Activated CD8-positive, alpha-beta memory T cell treated with anti-CD3 and anti-CD28 coated beads, Interleukin-2, amount 10 ng/mL, durations not matched to agents 7 days and 5 days (primary cell): ENCODE data around the gene IZUMO4. TPM values are rescaled to one million over a fixed set of nuclear protein-coding genes. Genes with fewer than 3 reads are reported as not detected.

Experiments
- ATAC-seq: fragments of 150-1000 bp; cut with Tn5 transposase; one replicate; pipeline ENCODE4 v1.10.0; 2021; ENCODE audit warnings: moderate library complexity
- CTCF ChIA-PET: fragments of 350-600 bp; sonication (Branson Sonifier 250); formaldehyde crosslinking; loops from one replicate; lab custom pipeline; 2021; ENCODE audit warnings: antibody characterized with exemption; lab: Charles Lee
- DNase-seq: peaks from one replicate; pipeline ENCODE4 v3.0.0-alpha.2; 2020
- H3K27ac Mint-ChIP-seq: one replicate; pipeline ENCODE4 v1.8.0; 2021; ENCODE audit warnings: mild to moderate bottlenecking, mixed read lengths
- H3K27me3 Mint-ChIP-seq: one replicate; pipeline ENCODE4 v1.8.0; 2021; ENCODE audit warnings: mixed read lengths
- H3K36me3 Mint-ChIP-seq: one replicate; pipeline ENCODE4 v1.8.0; 2021; ENCODE audit warnings: mild to moderate bottlenecking, mixed read lengths
- H3K4me1 Mint-ChIP-seq: one replicate; pipeline ENCODE4 v1.8.0; 2021; ENCODE audit warnings: mixed read lengths
- H3K4me3 Mint-ChIP-seq: one replicate; pipeline ENCODE4 v1.8.0; 2021; ENCODE audit warnings: mild to moderate bottlenecking, moderate library complexity, mixed read lengths
- H3K9me3 Mint-ChIP-seq: one replicate; pipeline ENCODE4 v1.8.0; 2022; ENCODE audit warnings: low read depth, mixed read lengths
- total RNA-seq, 2 experiments: library from RNA; stranded (reverse); gene quantifications; one replicate each; pipeline ENCODE4 v1.2.3, GENCODE V29; 2021

The IZUMO4 gene
- total RNA-seq, 2 experiments from 2014 or later, result 7.2 to 10.1 TPM

GRCh38 chr19:2053601-2054389 is 42.9 kb upstream of the IZUMO4 start:
- peaks cover 4% of the 10 kb centered on the region for H3K36me3 Mint-ChIP-seq
- H3K27ac Mint-ChIP-seq, result peak overlapping the region; percentile 54
- no peaks in the 10 kb centered on the region for H3K27me3 Mint-ChIP-seq
- no peaks in the 10 kb centered on the region for H3K9me3 Mint-ChIP-seq
- CTCF ChIA-PET, result interaction anchor here (1.2 to 2.9 kb wide), 5 partner anchors 8 to 42 kb away, joined by 3 to 19 read pairs (median 16); partner anchors contain the start of gene MOB3A
- ATAC-seq (no peak), DNase-seq (no peak)
- peaks cover 56% of the 10 kb centered on the region for H3K4me1 Mint-ChIP-seq
- no peak overlapping the region for H3K4me3 Mint-ChIP-seq

- CTCF ChIA-PET, result interaction anchor here (0.7 kb wide), 1 partner anchor 34 kb away, joined by 3 read pairs; no protein-coding TSS in a partner anchor
- no peak for ATAC-seq
- Mint-ChIP-seq H3K36me3 (peaks cover 3% of the 10 kb centered on the region), H3K4me3 (no peak overlapping the region), H3K9me3 (no peaks in the 10 kb centered on the region), H3K27me3 (no peaks in the 10 kb centered on the region), H3K4me1 (peaks cover 51% of the 10 kb centered on the region), H3K27ac (peak overlapping the region; percentile 68)
- DNase-seq, result no peak
Observed at GRCh38 chr19:2054763-2055162, 42.0 kb upstream of the IZUMO4 start.

GRCh38 chr19:2055931-2056836 is 40.5 kb upstream of the IZUMO4 start:
- peak; percentile 71 for DNase-seq
- no peaks in the 10 kb centered on the region for H3K9me3 Mint-ChIP-seq
- H3K36me3 Mint-ChIP-seq, result no peaks in the 10 kb centered on the region
- peak overlapping the region; percentile 90 for H3K27ac Mint-ChIP-seq
- no peaks in the 10 kb centered on the region for H3K27me3 Mint-ChIP-seq
- CTCF ChIA-PET, result interaction anchor here (1.1 to 1.8 kb wide), 4 partner anchors 10 to 29 kb away, joined by 3 to 8 read pairs (median 3); no protein-coding TSS in a partner anchor
- peaks cover 57% of the 10 kb centered on the region for H3K4me1 Mint-ChIP-seq
- no peak for ATAC-seq
- peak overlapping the region; percentile 71 for H3K4me3 Mint-ChIP-seq

- H3K9me3 Mint-ChIP-seq, result no peaks in the 10 kb centered on the region
- no peaks in the 10 kb centered on the region for H3K36me3 Mint-ChIP-seq
- H3K27me3 Mint-ChIP-seq, result no peaks in the 10 kb centered on the region
- DNase-seq (no peak), ATAC-seq (no peak)
- no peak overlapping the region for H3K4me3 Mint-ChIP-seq
- H3K4me1 Mint-ChIP-seq, result peaks cover 53% of the 10 kb centered on the region
- CTCF ChIA-PET, result interaction anchor here (1.1 to 1.8 kb wide), 4 partner anchors 11 to 29 kb away, joined by 3 to 8 read pairs (median 3); no protein-coding TSS in a partner anchor
- peak overlapping the region; percentile 74 for H3K27ac Mint-ChIP-seq
Observed at GRCh38 chr19:2056837-2057192, 39.9 kb upstream of the IZUMO4 start.

GRCh38 chr19:2057484-2058469 is 38.9 kb upstream of the IZUMO4 start:
- Mint-ChIP-seq H3K27me3 (no peaks in the 10 kb centered on the region), H3K4me1 (peaks cover 52% of the 10 kb centered on the region), H3K27ac (peak overlapping the region; percentile 74), H3K36me3 (no peaks in the 10 kb centered on the region), H3K9me3 (no peaks in the 10 kb centered on the region), H3K4me3 (no peak overlapping the region)
- no peak for DNase-seq
- ATAC-seq, result no peak
- CTCF ChIA-PET, result interaction anchor here (0.6 to 1.8 kb wide), 5 partner anchors 9 to 398 kb away, joined by 3 to 8 read pairs (median 3); no protein-coding TSS in a partner anchor

- H3K27ac Mint-ChIP-seq, result peak overlapping the region; percentile 74
- H3K4me1 Mint-ChIP-seq, result peaks cover 50% of the 10 kb centered on the region
- no peaks in the 10 kb centered on the region for H3K36me3 Mint-ChIP-seq
- no peaks in the 10 kb centered on the region for H3K9me3 Mint-ChIP-seq
- ATAC-seq, result no peak
- DNase-seq, result no peak
- H3K27me3 Mint-ChIP-seq, result no peaks in the 10 kb centered on the region
- CTCF ChIA-PET, result interaction anchor here (1.2 to 1.6 kb wide), 2 partner anchors 8 to 11 kb away, joined by 3 to 5 read pairs; no protein-coding TSS in a partner anchor
- H3K4me3 Mint-ChIP-seq, result no peak overlapping the region
Observed at GRCh38 chr19:2058570-2059421, 37.9 kb upstream of the IZUMO4 start.

GRCh38 chr19:2059422-2060201 is 37.1 kb upstream of the IZUMO4 start:
- H3K36me3 Mint-ChIP-seq, result no peaks in the 10 kb centered on the region
- peak overlapping the region; percentile 95 for H3K27ac Mint-ChIP-seq
- no peak for DNase-seq
- CTCF ChIA-PET, result interaction anchor here (1.6 to 4.0 kb wide), 2 partner anchors 7 to 10 kb away, joined by 5 to 19 read pairs; partner anchors contain the start of gene MKNK2
- no peaks in the 10 kb centered on the region for H3K27me3 Mint-ChIP-seq
- peak overlapping the region; percentile 84 for H3K4me3 Mint-ChIP-seq
- ATAC-seq, result no peak
- H3K4me1 Mint-ChIP-seq, result peaks cover 47% of the 10 kb centered on the region
- no peaks in the 10 kb centered on the region for H3K9me3 Mint-ChIP-seq

- CTCF ChIA-PET, result interaction anchor here (1.0 to 4.0 kb wide), 5 partner anchors 9 to 36 kb away, joined by 3 to 19 read pairs (median 6); partner anchors contain the start of genes IZUMO4 and MKNK2
- Mint-ChIP-seq H3K36me3 (no peaks in the 10 kb centered on the region), H3K27ac (peak overlapping the region; percentile 95), H3K9me3 (no peaks in the 10 kb centered on the region), H3K27me3 (no peaks in the 10 kb centered on the region), H3K4me1 (peaks cover 37% of the 10 kb centered on the region), H3K4me3 (peak overlapping the region; percentile 84)
- DNase-seq (no peak), ATAC-seq (peak; percentile 41)
Observed at GRCh38 chr19:2060884-2061494, 35.7 kb upstream of the IZUMO4 start.

- ATAC-seq (peak; percentile 94), DNase-seq (peak; percentile 100)
- H3K4me3 Mint-ChIP-seq, result peak overlapping the region; percentile 84
- peaks cover 32% of the 10 kb centered on the region for H3K4me1 Mint-ChIP-seq
- no peaks in the 10 kb centered on the region for H3K36me3 Mint-ChIP-seq
- CTCF ChIA-PET, result interaction anchor here (1.0 to 4.0 kb wide), 5 partner anchors 10 to 35 kb away, joined by 3 to 19 read pairs (median 6); partner anchors contain the start of genes IZUMO4 and MKNK2
- H3K9me3 Mint-ChIP-seq, result no peaks in the 10 kb centered on the region
- peak overlapping the region; percentile 87 for H3K27ac Mint-ChIP-seq
- H3K27me3 Mint-ChIP-seq, result no peaks in the 10 kb centered on the region
Observed at GRCh38 chr19:2061495-2062388, 35.0 kb upstream of the IZUMO4 start.

- Mint-ChIP-seq H3K9me3 (no peaks in the 10 kb centered on the region), H3K27me3 (no peaks in the 10 kb centered on the region), H3K4me1 (peaks cover 27% of the 10 kb centered on the region), H3K36me3 (no peaks in the 10 kb centered on the region), H3K27ac (peak overlapping the region; percentile 87), H3K4me3 (peak overlapping the region; percentile 84)
- DNase-seq (no peak), ATAC-seq (no peak)
- CTCF ChIA-PET, result interaction anchor here (1.0 to 4.0 kb wide), 6 partner anchors 10 to 45 kb away, joined by 3 to 19 read pairs (median 6); partner anchors contain the start of genes IZUMO4 and MKNK2
Observed at GRCh38 chr19:2062389-2062729, 34.4 kb upstream of the IZUMO4 start.
